Keratinocyte (primary cell): ENCODE results near the gene ANKDD1A. TPM values are rescaled to one million over a fixed set of nuclear protein-coding genes. Genes with fewer than 3 reads are reported as not detected.

Experiments used
- DNase-seq: peaks from one replicate; pipeline ENCODE4 v3.0.0-alpha.2; 2011; ENCODE audit warnings: low read depth, missing footprints, low spot score
- FAIRE-seq: peaks from 2 replicates; lab custom pipeline; 2011; peaks lifted over from hg19 to GRCh38; lab: Jason Lieb, UNC
- H2AFZ ChIP-seq: 2 replicates; pipeline ENCODE4 v1.6.0; 2012; ENCODE audit warnings: low read length, control low read depth, inconsistent platforms; ENCODE audit not compliant: control insufficient read depth
- H3K27ac ChIP-seq: 2 replicates; pipeline ENCODE4 v1.5.1; 2011; ENCODE audit warnings: low read length; ENCODE audit not compliant: control insufficient read depth, insufficient read depth
- H3K27me3 ChIP-seq: 3 replicates; pipeline ENCODE4 v1.6.0; 2011; ENCODE audit warnings: low read length; ENCODE audit not compliant: control insufficient read depth, insufficient read depth; ENCODE audit errors: extremely low read depth
- H3K36me3 ChIP-seq, 2 experiments: 2 replicates in 1 of 2; 3 replicates in 1 of 2; pipeline ENCODE4 v1.5.1; 2011; ENCODE audit warnings: low read length in 2 of 2, mild to moderate bottlenecking in 1 of 2; ENCODE audit not compliant: control insufficient read depth in 2 of 2, insufficient read depth in 2 of 2; ENCODE audit errors: extremely low read depth in 1 of 2
- H3K4me1 ChIP-seq: 3 replicates; pipeline ENCODE4 v1.5.1; 2011; ENCODE audit warnings: low read length; ENCODE audit not compliant: control insufficient read depth, insufficient read depth; ENCODE audit errors: extremely low read depth
- H3K4me2 ChIP-seq: 3 replicates; pipeline ENCODE4 v1.6.0; 2011; ENCODE audit warnings: low read depth, low read length; ENCODE audit not compliant: control insufficient read depth, insufficient read depth; ENCODE audit errors: extremely low read depth
- H3K4me3 ChIP-seq, 3 experiments: fragments of 200-600 bp in 1 of 3; sonication (generic) in 1 of 3; 2 replicates in 2 of 3; 3 replicates in 1 of 3; pipeline ENCODE4 v1.5.1; 2011 to 2016; ENCODE audit warnings: low read length in 3 of 3, mild to moderate bottlenecking in 3 of 3, control low read depth in 2 of 3, inconsistent platforms in 1 of 3, low read depth in 1 of 3, mixed read lengths in 1 of 3, mixed run types in 1 of 3, moderate library complexity in 1 of 3; ENCODE audit not compliant: control insufficient read depth in 2 of 3, insufficient read depth in 2 of 3; ENCODE audit errors: extremely low read depth in 1 of 3
- H3K79me2 ChIP-seq: 2 replicates; pipeline ENCODE4 v1.6.0; 2012; ENCODE audit warnings: low read length; ENCODE audit not compliant: control insufficient read depth, insufficient read depth
- H3K9ac ChIP-seq: 3 replicates; pipeline ENCODE4 v1.6.0; 2011; ENCODE audit warnings: low read length; ENCODE audit not compliant: control insufficient read depth, insufficient read depth; ENCODE audit errors: extremely low read depth
- H3K9me1 ChIP-seq: 3 replicates; pipeline ENCODE4 v1.6.0; 2011; ENCODE audit warnings: low read length; ENCODE audit not compliant: control insufficient read depth, insufficient read depth; ENCODE audit errors: extremely low read depth
- H3K9me3 ChIP-seq: 2 replicates; pipeline ENCODE4 v1.5.1; 2012; ENCODE audit warnings: low read depth, low read length; ENCODE audit not compliant: control insufficient read depth
- H4K20me1 ChIP-seq: 3 replicates; pipeline ENCODE4 v1.6.0; 2011; ENCODE audit warnings: low read length; ENCODE audit not compliant: control insufficient read depth, insufficient read depth; ENCODE audit errors: extremely low read depth
- EZH2 ChIP-seq: IDR thresholded peaks from one replicate; pipeline ENCODE4 v1.6.1; 2012; ENCODE audit warnings: inconsistent platforms, mild to moderate bottlenecking, low read length, moderate library complexity
- dilution Hi-C: fragments of 300-500 bp; cut with MboI; formaldehyde crosslinking; loops from one replicate; pipeline ENCODE4 v1.7.0; 2020; ENCODE audit warnings: low sequenced_read_pairs; ENCODE audit not compliant: extremely low pct_ligation_motif_present
- polyA plus RNA-seq, 5 experiments: library from polyadenylated mRNA; depleted of rRNA in 3 of 5; stranded (reverse) in 3 of 5; stranded (forward) in 1 of 5; unstranded in 1 of 5; fragments of >200 nt; gene quantifications; 1 replicate in 1 of 5; 2 replicates in 3 of 5; 3 replicates in 1 of 5; pipeline versions ENCODE4 v1.2.1 to v1.2.3, GENCODE V29; 2011 to 2012; ENCODE audit warnings: missing spikeins in 2 of 5, low read depth in 1 of 5, low replicate concordance in 1 of 5
- TF ChIP-seq, protein P1 (sequence below), 3 experiments: IDR thresholded peaks in 1 of 3; conservative IDR thresholded peaks in 1 of 3; optimal IDR thresholded peaks in 1 of 3; 2 replicates in 2 of 3; 3 replicates in 1 of 3; pipeline versions ENCODE3 to v1.5.1; 2011; ENCODE audit warnings: low read length in 3 of 3, mild to moderate bottlenecking in 3 of 3, moderate library complexity in 2 of 3, control low read depth in 1 of 3, inconsistent platforms in 1 of 3; ENCODE audit not compliant: insufficient read depth in 2 of 3; ENCODE audit errors: extremely low read depth in 1 of 3

Gene ANKDD1A
- polyA plus RNA-seq, 1 donor (not counting 4 experiments of a cell fraction or from before 2014, with no cell fraction given) = 1.1 TPM

DNA sequence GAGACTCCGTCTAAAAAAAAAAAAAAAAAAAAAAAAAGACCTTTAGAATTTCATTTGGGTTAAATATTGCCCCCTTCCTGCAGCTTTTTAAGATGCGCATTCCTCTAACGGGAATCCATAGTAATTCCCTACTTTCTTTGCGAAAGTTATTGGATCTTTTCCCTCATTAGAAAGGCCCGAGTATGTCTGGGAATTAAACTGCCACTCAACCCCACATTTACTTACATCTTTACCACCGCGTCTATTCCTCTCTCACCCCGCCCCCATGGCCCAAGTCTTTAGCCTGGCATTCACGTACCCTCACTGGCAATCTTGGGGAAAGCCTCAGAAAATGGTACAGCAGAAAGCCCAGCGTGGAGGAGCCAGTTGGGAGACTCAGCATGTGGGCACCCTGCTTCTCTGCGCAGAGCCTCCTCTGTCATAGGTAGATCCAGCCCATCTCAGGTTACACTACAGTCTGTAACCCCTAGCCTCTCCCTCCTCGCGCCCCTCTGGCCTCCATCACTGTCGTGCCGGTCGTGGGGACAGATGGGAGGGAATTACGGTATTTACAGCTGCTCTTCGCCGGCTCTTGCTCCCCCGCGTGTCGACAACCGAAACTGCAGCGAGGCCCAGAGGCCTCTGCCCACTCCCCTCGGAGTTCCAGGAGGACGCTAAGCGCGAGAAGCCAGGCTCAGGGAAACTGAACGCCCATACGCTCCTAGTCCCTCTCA, 6.4 kb upstream of the ANKDD1A start:
- peaks cover 5% of the 10 kb centered on the region for H3K4me1 ChIP-seq
- H3K27me3 ChIP-seq = no peaks in the 10 kb centered on the region
- no peaks in the 10 kb centered on the region for H3K36me3 ChIP-seq
- dilution Hi-C loops = no loop called here
- peak overlapping the region in 1 of 3 experiments; percentile 36 for H3K4me3 ChIP-seq
- H3K4me2 ChIP-seq = peak overlapping the region; percentile 44
- FAIRE-seq = no peak
- peaks cover 2% of the 10 kb centered on the region for H3K9me3 ChIP-seq
- H3K79me2 ChIP-seq = no peaks in the 10 kb centered on the region
- no peak for DNase-seq
- peak overlapping the region; percentile 89 for H2AFZ ChIP-seq
- H3K9me1 ChIP-seq = no peaks in the 10 kb centered on the region
- H4K20me1 ChIP-seq = no peaks in the 10 kb centered on the region
- TF ChIP-seq, protein P1, sequence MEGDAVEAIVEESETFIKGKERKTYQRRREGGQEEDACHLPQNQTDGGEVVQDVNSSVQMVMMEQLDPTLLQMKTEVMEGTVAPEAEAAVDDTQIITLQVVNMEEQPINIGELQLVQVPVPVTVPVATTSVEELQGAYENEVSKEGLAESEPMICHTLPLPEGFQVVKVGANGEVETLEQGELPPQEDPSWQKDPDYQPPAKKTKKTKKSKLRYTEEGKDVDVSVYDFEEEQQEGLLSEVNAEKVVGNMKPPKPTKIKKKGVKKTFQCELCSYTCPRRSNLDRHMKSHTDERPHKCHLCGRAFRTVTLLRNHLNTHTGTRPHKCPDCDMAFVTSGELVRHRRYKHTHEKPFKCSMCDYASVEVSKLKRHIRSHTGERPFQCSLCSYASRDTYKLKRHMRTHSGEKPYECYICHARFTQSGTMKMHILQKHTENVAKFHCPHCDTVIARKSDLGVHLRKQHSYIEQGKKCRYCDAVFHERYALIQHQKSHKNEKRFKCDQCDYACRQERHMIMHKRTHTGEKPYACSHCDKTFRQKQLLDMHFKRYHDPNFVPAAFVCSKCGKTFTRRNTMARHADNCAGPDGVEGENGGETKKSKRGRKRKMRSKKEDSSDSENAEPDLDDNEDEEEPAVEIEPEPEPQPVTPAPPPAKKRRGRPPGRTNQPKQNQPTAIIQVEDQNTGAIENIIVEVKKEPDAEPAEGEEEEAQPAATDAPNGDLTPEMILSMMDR (optimal IDR thresholded peaks at IDR 0.05 in 1 of 3, IDR thresholded peaks at IDR 0.05 in 1 of 3, conservative IDR thresholded peaks at IDR 0.05 in 1 of 3; ENCODE audit: extremely low read depth in 1 of 3, insufficient read depth in 2 of 3, low read length in 3 of 3) = peak; percentile 73 to 81 (median 79)
- TF ChIP-seq EZH2 = no peak
- H3K9ac ChIP-seq = no peak overlapping the region
- H3K27ac ChIP-seq = no peak overlapping the region

DNA sequence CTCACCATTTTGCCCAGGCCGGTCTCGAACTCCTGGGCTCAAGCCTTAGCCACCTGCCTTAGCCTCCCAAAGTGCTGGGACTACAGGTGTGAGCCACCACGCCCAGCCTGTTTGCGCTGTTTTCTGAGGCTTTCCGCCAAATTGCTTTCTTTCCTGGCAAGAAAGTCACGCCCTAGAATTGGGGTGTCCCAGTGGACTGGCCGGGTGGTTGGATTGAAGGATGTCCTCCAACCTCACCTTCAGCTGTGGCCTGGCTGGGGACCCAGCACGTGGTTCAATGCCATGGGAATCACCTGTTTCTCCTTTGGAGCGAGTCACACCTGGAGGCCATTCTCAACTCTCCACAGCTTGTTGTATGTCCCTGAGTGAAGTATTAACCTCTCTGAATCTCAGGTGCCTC, 5.8 kb upstream of the ANKDD1A start:
- Histone ChIP-seq H3K27me3 (no peaks in the 10 kb centered on the region), H4K20me1 (no peaks in the 10 kb centered on the region), H3K27ac (no peak overlapping the region), H2AFZ (no peak overlapping the region), H3K4me1 (peaks cover 5% of the 10 kb centered on the region), H3K9ac (no peak overlapping the region), H3K4me2 (no peak overlapping the region), H3K4me3 (no peak overlapping the region), H3K9me3 (peaks cover under 1% of the 10 kb centered on the region), H3K36me3 (no peaks in the 10 kb centered on the region), H3K9me1 (no peaks in the 10 kb centered on the region), H3K79me2 (no peaks in the 10 kb centered on the region)
- FAIRE-seq (no peak), DNase-seq (no peak)
- TF ChIP-seq, protein P1 (optimal IDR thresholded peaks at IDR 0.05 in 1 of 3, IDR thresholded peaks at IDR 0.05 in 1 of 3, conservative IDR thresholded peaks at IDR 0.05 in 1 of 3; ENCODE audit: extremely low read depth in 1 of 3, insufficient read depth in 2 of 3, low read length in 3 of 3) = no peak
- TF ChIP-seq EZH2 = no peak
- dilution Hi-C loops = no loop called here
